ENCODE data around the gene EPS8L3.

Gene EPS8L3

DNA sequence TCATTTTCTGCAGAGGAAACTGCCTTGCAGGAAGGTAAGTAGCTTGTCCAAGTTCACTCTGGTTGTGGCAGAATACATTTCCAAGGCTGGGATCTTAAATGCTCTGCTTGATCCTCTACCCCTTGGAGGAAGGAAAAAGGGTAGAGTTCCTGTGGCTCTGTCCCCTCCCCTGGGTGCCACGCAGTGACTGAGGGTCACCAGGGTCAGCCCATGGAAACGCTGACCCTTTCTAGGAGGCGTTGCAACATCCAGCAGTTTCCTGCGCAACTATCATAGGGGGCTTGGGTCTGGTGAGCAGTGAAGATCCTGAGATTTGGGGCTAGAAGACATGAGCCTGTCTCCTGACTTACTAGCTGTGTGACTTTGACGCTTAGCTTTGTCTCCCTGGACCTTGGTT is 29.4 kb upstream of the EPS8L3 start:
- no peak for DNase-seq

DNA sequence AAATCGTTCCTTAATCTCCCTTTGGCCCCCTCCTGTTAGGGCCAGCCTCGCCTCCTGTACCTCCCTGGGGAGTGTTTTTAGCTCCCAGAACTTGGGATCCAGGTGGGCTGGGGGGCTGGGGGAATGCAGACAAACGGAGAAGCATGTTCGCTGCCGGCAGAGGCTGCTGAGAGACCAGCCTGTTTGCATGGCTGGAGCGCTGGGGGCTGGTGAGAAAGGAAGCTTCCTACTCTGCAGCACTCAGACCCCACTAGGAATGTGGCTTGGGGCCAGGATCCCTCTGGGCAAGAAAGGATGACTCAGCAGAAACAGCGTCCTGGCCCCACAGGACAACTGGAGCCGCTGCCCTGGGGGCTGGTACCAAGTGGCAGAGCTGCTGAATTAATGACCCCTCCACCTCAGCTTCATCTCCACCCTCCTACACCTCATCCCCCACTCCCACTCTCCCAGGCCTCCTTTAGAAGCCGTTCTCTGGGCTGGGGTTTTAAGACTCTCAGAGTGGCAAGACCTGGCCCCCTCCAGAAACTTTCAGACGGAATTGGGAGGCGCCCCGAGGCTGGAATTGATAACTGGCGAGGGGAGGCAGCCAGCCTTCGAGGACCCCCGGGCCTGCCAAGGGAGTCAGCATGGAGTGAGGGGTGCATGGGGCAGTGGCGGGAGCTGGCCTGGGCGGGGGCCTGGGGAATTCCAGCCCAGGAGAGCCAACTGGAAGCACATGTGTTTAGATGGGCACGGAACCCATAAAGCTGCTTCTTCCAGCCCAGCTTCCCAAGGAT is 28.5 kb upstream of the EPS8L3 start:
- DNase-seq = peak; percentile 95

DNA sequence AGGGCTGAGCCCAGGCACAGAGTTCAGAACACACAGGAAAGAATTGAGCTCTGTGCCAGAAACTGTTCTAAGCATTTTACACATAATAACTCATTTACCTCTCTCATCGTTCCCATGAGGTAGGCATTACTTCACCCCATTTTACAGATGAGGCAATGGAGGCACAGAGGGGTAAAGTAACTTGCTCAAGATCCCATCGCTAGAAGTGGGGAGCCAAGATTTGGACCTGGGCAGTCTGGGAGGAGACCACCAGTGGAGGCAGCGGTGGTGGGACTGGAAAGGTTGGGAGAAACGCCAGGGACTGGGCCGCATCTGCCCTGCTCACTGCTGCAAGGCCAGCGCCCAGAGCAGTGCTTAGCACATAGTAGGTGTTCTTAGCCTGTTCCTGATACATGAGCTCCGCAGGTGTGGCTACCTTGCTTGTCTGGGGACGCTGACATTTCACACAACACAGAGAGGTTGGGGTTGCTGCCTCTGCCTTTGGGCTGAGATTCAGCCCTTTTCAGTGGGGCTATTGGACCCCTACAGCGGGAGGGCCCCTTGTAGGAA is 27.8 kb upstream of the EPS8L3 start:
- no peak for DNase-seq

DNA sequence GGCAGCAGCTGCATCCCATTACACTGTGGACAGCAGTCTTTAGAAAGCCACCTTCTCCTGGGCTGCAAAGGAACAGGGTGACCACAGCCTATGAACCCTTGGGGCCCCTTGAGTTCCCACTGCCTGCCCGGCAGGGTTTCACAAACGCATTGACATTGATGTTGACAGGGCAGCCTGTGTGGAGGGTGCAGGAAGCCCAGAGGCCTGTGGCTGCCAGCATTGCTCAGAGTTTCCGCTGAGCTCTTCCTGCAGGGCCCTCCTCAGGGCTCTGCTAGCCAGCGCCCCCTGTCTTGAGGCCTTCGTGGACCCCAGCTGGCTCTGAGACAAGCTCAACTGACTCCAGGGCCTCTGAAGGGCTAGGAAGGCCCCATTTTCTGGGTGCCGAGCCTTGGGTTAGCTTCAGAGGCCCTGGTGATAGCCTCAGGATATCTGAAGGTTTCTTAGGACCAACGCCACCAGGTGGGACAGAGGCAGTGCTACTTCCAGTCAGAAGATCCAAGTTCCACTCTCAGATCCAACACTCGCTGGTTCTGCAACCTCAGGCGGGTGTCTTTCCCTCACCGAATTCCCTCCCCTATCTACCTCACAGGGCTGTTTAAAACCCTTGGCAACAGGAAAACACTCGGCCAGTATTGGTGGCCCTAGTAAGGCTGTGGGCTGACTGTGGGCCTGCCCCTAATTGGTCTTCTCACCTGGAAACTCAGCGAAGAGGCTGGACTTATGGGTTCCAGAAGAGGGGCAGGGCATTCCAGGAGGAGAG is 27.2 kb upstream of the EPS8L3 start:
- DNase-seq = peak; percentile 66

DNA sequence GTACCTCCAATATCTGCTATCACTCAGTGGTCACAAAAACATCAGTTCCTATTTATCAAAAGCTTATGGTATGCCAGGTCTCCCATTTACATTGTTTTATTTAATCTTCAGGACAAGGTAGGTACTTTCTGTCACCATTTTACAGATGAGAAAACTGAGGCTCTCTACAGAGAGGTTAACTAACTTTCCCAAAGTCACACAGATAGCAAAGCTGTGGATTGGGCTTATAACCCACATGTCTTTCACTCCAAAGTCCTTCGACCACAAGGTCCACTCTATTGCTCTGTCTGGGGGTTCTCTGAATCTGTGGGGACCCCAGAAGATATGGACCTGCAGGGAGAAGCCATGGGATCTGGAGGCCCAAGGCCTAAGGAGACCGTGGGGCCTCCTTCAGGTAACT is 26.6 kb upstream of the EPS8L3 start:
- no peak for DNase-seq

DNA sequence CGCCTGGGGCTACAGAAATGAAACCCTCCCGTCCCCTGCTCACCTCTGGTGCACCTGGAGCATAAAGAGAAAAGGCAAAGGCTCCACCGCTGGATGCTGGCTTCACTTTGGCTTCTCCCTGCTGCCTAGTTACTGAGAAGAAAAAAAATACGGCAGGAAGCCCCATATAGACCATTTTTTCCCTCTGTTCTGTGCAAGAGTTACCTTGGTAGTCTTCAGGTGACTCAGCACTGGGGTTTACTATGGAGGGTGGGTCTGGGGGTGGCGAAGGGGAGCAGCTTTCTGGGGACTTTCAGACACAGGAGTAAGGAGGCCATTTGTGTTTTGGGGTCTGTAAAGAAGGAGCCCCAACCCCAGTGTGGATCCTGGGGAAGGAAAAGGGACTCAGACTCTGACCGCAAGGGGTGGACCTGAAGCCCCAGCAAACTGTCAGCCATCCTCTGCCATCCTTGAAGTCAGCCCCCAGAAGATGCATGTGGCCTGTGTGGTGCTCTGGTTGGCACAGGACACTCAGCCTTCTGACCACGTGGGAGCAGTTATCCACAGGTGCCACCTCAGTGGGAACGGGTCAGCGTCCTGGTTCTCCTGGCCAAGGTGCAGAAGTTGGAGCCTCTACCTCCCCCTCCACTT is 25.9 kb upstream of the EPS8L3 start:
- no peak for DNase-seq

DNA sequence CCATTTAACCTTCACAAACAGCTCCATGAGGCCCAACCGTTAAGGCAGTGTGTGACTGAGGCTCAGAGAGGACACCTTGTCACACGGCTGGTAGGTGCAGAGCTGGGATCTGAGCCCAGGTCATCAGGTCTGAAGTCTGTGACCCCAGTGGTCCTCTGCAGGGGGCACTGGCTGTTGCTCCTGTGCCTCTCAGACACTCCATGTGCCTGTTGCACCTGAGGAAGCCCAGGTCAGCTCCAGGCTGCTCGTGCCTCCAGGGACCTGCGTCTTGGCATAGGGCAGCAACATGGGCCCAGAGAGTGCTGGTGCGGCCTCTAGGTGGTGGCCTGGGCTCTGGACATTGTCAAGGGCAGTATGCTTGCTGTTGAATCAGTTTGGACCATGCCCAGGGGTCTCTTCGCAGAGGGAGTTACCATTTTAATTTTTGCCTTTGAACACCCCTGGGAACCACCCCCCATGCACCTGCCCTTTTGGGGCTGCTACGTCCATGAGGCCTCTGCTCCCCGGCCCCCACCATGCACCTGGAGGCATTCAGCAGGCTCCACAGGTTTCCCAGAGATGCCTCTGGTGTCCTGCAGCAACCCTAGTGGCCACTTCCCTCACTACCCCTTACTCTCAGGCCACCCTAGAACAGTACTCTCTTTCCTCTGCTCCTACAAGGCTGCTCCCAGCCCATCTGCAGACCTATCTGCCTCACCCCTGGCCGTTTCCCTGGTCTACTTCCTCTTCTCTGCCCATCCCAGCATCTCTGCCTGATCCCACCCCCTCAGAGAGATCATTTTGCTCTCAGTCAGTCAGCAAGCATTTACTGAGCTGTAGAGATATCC is 25.2 kb upstream of the EPS8L3 start:
- no peak for DNase-seq

DNA sequence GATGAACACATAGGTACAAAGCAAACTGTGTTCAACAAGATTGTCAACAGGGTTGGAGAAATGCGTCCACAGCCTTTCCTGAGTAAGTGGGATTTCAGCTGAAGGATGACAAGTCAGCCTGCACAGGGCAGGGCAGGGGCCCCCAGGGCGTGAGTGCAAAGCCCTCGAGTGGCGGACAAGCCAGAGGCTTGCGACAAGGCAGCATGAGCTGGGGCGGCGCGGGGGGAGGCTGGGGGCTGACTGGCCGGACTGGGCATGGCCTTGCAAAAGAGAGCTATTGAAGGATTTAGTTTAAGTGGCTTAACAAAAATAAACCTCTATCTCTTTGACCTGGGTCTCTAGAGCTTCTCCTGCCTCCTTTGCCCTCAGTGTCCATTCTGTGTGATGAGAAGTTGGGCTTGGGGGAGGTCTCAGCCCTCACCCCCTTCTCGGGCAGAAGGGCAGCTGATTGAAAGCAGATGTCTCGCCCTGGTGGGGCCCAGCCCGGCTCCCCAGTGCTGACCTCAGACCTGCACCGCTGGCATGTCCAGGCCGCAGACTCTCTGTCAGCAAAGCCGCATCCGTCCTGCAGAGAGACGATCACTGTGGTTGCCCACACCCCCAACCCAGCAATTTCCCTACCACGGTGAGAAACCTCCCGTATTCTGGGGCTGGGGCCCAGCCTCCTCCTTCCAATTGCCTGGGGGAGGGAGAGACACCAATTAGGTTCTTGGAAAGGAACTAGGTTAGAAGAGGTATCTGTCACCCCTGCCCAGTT is 24.3 kb upstream of the EPS8L3 start:
- no peak for DNase-seq

DNA sequence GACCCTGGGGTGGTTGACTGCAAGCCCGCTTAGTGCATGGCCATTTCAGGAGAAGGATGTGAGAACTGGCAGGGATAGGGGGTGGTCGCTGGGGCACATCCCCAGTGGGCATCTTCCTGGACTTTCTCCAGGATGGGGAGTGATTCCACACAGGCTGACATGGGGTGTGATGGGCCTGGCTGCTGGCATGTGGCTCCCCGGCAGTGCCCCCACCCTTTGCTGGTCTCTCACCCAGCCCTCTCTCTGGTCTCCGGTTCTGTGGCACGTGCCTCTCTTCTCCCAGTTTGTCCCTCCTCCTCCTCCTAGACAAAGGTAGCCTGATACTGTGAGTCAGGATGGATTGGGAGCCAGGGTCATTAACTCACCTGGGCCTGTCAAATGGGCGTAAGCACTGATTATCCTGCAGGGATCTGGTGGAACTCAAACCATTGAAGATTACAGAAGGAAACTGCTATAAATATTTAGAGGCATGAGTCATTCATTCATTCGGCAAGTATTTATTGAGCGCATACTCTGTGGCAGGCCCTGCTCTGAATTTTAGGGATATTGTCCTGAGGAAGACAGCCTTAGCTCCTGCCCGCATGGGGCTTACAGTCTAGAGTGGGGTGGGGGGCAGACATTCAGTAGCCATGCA is 23.6 kb upstream of the EPS8L3 start:
- peak; percentile 48 for DNase-seq

DNA sequence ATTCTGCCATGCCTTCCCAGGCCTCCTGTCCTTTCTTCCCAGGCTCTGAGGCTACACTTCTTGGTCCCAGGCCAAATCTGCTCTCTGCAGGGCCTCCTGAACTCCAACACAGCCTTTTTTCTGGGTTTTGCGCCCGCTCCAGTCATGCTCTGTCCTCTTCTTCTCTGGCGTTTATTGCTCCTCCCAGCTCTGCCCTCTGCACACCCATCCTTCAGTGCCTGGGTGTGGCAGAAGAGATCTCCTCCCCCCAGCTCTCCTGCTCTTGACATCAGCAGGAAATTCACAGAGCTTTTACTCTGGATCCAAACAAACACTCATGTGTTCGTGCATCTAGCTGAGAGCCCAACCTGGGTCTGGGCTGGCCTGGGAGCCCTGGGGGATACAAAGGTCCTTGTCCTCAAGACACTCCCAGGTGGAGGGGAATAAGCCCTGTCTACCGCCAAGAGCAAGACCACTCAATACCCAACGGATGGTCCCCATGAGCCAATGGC is 22.9 kb upstream of the EPS8L3 start:
- no peak for DNase-seq

DNA sequence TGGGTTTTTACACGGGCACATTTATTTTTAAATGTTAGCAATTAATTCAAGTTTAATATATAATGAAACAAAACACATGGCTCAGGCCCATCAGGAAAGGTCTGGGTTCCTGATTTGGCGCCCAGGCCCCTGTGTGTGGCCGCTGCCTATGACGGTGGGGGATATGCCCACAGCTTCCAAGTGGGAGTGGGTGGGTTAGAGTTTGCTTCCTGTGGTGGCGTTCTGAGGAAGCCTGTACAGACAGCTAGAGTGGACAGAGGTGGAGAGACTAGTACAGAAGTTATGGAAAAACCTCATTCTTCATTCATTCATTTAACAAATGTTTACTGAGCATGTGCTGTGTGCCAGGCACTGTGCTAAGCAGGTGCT is 22.4 kb upstream of the EPS8L3 start:
- no peak for DNase-seq

DNA sequence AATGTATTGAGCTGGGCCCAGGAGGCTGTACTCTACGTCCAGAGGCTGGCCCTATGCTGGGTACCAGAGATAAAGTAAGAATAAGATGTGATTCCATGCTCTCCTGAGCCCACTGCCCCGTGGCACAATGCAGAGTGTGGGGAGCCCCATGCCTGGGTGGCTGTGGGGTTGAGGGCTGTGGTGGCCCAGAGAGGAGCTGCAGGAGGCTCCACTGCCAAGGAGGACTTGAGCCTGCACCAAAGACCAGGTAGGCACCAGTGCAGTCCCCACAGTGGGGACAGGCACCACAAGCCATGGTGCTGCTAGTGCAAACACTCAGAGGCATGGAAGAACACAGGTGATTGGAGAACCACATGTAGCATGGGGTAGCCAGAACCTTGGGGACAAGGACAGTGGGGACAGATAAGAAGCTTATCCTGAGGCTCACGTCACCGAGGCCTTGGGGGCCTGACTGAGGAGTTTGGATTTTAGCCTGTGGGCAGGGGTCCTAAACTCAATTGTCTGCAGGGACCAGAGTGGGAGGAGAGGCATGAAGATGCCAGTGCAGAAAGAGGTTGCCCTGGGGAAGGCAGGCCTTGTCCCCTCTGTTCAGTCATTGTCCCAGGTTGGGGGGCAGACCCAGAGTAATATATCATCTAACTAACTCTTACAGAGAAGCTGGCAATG is 21.9 kb upstream of the EPS8L3 start:
- DNase-seq = no peak

DNA sequence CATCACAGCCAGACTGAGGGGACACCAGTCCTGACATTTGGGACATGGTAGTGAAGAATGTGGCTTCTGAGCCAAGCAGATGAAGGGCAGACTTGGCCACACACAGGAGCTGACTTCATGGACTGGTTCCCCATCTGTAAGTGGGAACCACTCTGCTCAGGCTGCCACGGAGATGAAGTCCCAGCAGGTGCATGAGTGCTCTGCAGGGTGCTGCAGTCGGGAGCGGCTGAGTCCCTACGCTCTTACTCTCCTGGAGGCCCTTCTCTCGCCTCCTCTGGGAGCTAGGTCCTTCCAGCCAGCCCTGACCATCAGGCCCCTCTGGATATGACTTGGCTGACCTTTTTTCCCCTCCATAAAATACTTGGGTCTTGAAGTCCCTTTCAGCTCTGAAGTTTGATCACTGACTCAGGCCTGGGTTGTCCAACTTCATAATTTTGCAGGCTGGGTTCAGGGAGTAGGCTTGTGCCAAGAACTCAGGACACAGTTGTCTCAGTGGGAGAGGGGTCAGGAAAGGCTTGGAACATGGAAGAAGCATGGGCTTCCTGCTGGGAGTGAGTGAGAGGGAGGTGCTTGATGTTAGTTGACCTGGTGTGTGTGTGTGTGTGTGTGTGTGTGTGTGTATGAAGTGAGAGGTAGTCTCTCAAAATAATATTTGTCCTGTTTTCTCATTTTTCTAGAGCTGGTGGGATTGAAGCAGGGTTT is 21.0 kb upstream of the EPS8L3 start:
- no peak for DNase-seq

DNA sequence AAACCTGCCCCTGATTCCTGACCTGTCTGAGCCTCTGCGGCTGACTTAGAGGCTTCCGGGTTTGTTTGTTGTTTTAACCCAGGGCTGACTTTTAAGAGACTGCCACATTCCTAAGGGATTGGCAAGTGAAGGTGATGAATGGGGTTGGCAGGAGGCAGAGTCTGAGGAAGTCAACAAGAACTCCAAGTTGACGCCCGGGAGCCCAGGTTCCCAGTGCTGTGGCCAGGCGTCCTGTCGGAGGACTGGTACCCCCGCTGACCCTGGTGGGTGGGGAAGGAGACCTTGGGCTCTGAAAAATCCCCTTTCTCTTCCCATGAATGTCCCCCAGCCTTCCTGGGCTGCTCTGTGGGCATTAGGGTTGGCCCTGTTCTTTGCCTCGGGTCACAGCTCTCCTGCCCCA is 19.7 kb upstream of the EPS8L3 start:
- DNase-seq = peak; percentile 84

DNA sequence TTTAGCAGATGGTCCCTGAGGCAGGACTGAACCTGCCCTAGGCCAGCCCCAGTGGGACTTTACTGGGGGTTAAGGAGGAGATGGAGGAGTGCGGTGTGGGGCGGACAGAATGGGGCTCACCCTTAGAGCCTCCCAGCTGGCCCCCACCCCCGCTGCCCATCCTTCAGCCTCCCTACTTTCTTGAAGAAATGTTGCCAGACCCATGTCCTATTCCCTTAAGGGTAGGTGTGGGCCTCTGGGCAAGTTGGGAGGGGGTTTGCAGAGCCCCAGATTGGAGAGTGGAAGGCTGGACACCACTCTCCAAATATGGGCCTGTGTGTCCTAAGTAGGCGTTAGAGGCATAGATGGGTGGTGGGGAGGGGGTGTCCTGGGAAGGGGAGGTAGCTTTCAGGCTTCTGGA is 19.2 kb upstream of the EPS8L3 start:
- no peak for DNase-seq

DNA sequence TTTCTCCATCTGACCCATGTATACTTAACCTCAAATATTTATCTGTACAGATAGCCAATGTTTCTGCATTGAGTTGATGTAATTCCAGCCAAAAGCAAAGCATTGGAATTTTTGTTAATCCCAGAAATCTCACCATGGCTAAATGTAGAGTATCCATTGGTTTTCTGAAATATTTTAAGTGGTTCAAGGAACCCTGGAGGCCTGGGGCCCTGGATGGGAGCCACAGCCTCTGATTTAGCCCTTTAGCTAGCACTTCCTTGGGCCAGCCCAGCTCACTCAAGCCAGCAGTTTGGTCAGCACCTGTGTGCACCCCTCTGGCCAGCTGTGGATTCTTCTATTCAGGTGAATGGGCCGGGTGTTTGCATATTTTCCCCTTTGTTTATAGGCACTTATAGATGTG is 18.8 kb upstream of the EPS8L3 start:
- DNase-seq = peak; percentile 52

DNA sequence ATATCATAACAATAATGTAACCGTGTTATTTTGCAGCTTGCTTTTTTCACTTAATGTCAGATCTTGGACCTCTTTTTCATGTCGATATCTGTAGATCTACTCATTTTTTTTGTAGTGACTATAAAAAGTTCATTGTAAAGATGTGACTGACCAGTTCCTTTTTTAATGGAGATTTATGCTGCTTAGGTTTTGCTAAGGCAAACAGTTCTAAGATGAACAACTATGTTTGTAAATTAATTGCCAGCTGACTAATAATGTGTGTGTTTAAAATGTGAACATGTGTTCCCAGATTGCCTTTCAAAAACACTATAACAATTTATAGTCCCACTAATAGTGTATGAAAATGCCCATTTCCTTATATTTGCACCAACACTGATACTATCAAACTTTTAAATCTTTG is 18.1 kb upstream of the EPS8L3 start:
- no peak for DNase-seq

DNA sequence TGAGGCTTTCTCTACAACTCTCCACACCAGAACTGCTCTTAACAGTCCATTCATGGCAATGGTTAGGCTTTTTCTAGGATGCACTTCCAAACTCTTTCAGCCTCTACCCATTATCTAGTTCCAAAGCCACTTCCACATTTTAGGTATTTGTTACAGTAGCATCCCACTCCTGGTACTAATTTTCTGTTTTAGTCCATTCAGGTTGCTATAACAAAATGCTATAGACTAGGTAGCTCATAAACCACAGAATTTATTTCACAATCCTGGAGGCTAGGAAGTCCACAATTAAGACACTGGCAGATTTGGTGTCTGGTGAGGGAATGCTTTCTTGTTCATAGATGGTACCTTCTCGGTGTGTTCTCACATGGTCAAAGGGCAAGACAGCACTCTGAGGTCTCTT is 17.3 kb upstream of the EPS8L3 start:
- no peak for DNase-seq

DNA sequence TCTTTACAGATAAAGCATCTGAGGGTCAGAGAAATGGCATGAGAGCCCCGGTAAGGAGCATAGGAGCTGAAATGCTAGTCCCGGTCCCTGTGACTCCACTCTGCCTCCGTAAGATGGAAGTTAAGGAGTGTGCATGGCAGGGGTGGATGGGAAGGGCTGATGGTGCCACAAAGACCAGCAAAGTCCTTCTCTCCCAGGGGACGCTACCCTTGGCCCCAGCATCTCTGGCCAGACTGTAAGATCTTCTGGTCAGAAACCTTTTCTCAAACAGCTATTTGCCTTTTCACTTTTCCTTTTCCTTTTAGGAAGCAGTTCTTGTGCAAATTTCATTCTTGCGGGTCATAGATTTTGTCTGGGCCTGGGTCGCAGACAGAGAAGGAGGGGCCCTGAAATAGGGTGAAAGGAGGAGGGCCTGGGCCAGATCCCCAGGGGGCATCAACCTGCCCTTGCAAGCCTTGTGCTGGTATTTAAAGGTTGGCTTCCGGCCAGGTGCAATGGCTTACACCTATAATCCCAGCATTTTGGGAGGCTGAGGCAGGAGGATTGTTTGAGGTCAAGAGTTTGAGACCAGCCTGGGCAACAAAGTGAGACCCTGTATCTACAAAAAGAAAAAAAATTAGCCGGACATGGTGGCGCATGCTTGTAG is 14.4 kb upstream of the EPS8L3 start:
- DNase-seq = no peak
